GM12891 (cell line): ENCODE measurements around the gene PSME4.

ENCODE experiments used
- POLR2A ChIP-seq: IDR thresholded peaks from 2 replicates; pipeline ENCODE4 v1.6.1; 2011; ENCODE audit warnings: low read depth, low read length, control low read depth
- POLR2AphosphoS5 ChIP-seq: IDR thresholded peaks from 2 replicates; pipeline ENCODE4 v1.6.1; 2011; ENCODE audit warnings: low read depth, low read length, control low read depth
- SPI1 ChIP-seq: IDR thresholded peaks from 2 replicates; pipeline ENCODE4 v1.6.1; 2011; ENCODE audit warnings: low read depth, low read length, control low read depth
- TAF1 ChIP-seq: IDR thresholded peaks from 2 replicates; pipeline ENCODE4 v1.6.1; 2011; ENCODE audit warnings: low read depth, low read length, control low read depth

DNA sequence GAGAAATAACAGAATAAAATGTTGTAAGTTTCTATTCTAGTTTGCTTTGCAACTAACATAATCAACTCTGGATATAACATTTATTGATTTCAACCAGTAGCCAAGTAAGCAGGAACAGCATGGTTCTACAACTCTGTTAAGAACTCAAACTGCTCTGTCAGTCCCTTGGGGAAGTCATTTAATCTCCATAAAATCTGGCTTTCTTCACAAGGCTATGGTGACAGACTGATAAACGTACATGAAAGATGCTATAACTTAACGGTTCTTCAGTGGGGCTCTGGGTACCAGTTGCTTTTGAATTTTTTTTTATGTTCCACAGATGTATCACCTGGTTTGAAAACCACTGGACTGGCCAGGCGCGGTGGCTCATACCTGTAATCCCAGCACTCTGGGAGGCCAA lies 10.3 kb downstream of the PSME4 start:
- no peak for TF ChIP-seq POLR2A
- TF ChIP-seq POLR2AphosphoS5, result no peak
- no peak for TF ChIP-seq TAF1
- TF ChIP-seq SPI1, result no peak
